HG02852 (cell line): Measurements from ENCODE around the gene MED12.

Source experiments
- ATAC-seq: cut with Tn5 transposase; IDR thresholded peaks from one replicate; pipeline ENCODE4 v1.9.1; 2021; ENCODE audit warnings: mild to moderate bottlenecking, moderate library complexity; ENCODE audit not compliant: unreplicated experiment

MED12 gene

DNA sequence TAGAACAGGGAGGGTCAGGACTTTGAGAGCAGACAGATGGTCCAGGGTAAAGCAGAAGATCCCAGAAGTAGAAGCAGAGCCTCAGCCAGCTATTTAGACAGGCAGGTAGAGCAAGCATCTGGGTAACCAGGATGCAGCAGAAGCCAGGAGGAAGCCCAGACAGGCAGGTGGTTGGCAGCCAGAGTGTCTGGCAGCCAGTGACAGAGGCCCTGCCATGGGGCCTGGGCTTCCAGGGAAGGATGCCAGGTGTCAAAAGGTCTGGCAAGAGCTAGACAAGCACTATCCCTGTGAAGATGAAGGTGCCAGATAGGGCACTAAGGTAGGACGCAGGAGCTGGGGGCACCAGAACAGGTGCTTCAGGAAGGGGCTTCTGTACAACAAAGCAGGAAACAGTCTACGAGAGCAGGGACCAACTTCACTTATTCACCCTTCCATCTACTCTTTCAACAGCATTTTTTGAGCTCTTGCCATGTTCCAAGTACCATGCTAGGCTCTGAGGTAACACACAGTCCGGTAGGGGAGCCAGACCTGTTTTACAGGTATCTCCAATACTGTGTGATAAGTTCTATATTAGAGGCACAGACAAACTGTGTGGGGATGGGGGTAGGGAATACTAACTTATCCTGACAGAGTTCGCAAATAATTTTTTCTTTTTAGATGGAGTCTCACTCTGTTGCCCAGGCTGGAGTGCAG, 66.6 kb downstream of the MED12 start:
- no peak for ATAC-seq

DNA sequence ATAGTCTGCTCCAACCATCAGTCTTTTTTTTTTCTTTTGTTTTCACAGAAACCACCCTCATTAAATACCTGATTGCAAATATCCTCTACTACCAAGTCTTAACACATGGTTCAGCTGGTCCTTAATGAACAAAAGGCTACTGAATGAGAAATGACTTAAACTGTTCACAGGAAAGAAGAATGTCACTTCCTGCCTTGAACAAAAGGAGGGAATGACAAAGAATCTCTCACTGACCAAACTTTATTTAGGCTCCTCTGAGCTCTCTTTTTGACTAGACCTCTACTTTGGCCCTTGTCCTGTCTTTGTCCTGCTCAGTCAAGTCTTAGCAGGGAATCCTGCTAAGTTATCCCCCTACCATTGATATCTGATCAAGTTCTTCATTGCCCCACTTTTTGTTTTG, 72.9 kb downstream of the MED12 start:
- no peak for ATAC-seq
